OCI-LY3 (cell line): Measurements from ENCODE around the gene ANXA11.

ENCODE experiments used
- H2AFZ ChIP-seq: fragments of 200-600, 300-600 bp; shearing (Covaris generic); 2 replicates; pipeline ENCODE4 v1.6.0; 2014; ENCODE audit warnings: antibody characterized with exemption, low read depth, low read length
- H3K27ac ChIP-seq: fragments of 200-600, 300-600 bp; sonication (generic); 2 replicates; pipeline ENCODE4 v1.5.1; 2014; ENCODE audit warnings: mild to moderate bottlenecking, low read length, moderate library complexity, mixed read lengths
- H3K27me3 ChIP-seq: fragments of 200-600, 300-600 bp; sonication (generic); 2 replicates; pipeline ENCODE4 v1.6.1; 2014; ENCODE audit warnings: low read depth, low read length, mixed read lengths
- H3K36me3 ChIP-seq: fragments of 200-600, 300-600 bp; sonication (generic); replicated peaks from 2 replicates; pipeline ENCODE3; 2014; ENCODE audit warnings: low read depth, low read length, mixed read lengths
- H3K4me1 ChIP-seq: fragments of 300-600, 200-600 bp; sonication (generic); 2 replicates; pipeline ENCODE4 v1.6.1; 2014; ENCODE audit warnings: low read length, mixed read lengths
- H3K4me2 ChIP-seq: fragments of 200-600, 300-600 bp; sonication (generic); 2 replicates; pipeline ENCODE4 v1.6.1; 2014; ENCODE audit warnings: low read length, mixed read lengths
- H3K4me3 ChIP-seq: fragments of 300-600, 200-600 bp; sonication (generic); 2 replicates; pipeline ENCODE4 v1.5.1; 2014; ENCODE audit warnings: antibody characterized with exemption, mild to moderate bottlenecking, low read length, moderate library complexity
- H3K79me2 ChIP-seq: fragments of 300-600, 200-600 bp; shearing (Covaris generic); 2 replicates; pipeline ENCODE4 v1.6.1; 2014; ENCODE audit warnings: mild to moderate bottlenecking, low read length, mixed read lengths
- H3K9ac ChIP-seq: fragments of 300-600, 200-600 bp; shearing (Covaris generic); 2 replicates; pipeline ENCODE4 v1.6.0; 2014; ENCODE audit warnings: mild to moderate bottlenecking, low read length, moderate library complexity
- H3K9me3 ChIP-seq: fragments of 200-600, 300-600 bp; shearing (Covaris generic); 2 replicates; pipeline ENCODE4 v1.6.1; 2014; ENCODE audit warnings: low read length, mixed read lengths; ENCODE audit not compliant: insufficient read depth
- H4K20me1 ChIP-seq: fragments of 200-600, 300-600 bp; sonication (generic); 2 replicates; pipeline ENCODE4 v1.6.1; 2016; ENCODE audit warnings: low read length, mixed read lengths; ENCODE audit not compliant: insufficient read depth
- EZH2phosphoT487 ChIP-seq: fragments of 200-600 bp; shearing (Covaris generic); IDR thresholded peaks from 2 replicates; pipeline ENCODE4 v1.6.1; 2018; ENCODE audit warnings: antibody characterized with exemption, mixed run types, low read depth
- TF ChIP-seq, protein P1 (sequence below): fragments of 200-600, 300-600 bp; sonication (generic); IDR thresholded peaks from 2 replicates; pipeline ENCODE4 v1.5.1; 2014; ENCODE audit warnings: antibody characterized with exemption, low read length, low read depth

Gene ANXA11

DNA sequence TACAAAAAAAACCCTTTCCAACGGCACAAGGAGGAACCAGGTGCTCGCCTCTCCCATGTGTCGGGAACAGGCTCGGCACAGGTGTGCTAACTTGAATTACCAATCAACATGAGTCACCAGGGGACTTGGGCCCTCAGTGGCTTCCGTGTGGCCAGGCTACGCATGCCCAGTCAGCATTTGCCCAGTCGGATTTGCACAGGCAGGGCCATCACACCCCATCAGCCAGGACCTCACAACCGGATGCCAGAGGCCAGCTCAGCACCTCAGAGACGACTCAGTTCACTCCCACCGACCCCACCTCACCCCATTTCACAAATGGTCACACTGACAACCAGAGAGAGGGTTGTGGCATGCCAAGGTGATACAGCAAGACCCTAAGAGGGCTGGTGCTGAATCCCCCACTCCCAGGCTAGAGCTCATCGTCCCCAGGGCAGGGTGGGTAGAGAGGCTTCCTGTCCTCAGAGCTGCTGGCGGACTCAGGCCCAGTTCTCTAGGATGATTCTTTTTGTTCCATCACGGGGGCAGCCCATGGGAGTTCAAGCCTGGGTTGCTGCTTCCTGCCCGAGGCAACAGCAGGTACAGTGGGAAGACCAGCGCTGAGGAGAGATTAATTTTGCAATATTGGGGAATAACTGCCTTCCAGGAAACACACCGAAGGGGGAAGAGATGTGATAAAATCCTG, 13.6 kb downstream of the ANXA11 start:
- Histone ChIP-seq H3K9me3 (no peaks in the 10 kb centered on the region), H4K20me1 (peaks cover 28% of the 10 kb centered on the region), H2AFZ (no peak overlapping the region), H3K4me3 (no peak overlapping the region), H3K27ac (no peak overlapping the region), H3K36me3 (peaks cover 28% of the 10 kb centered on the region), H3K4me2 (no peak overlapping the region), H3K4me1 (peaks cover 59% of the 10 kb centered on the region), H3K27me3 (no peaks in the 10 kb centered on the region), H3K9ac (no peak overlapping the region), H3K79me2 (peaks cover 96% of the 10 kb centered on the region)
- TF ChIP-seq EZH2phosphoT487, result no peak
- TF ChIP-seq, protein P1, sequence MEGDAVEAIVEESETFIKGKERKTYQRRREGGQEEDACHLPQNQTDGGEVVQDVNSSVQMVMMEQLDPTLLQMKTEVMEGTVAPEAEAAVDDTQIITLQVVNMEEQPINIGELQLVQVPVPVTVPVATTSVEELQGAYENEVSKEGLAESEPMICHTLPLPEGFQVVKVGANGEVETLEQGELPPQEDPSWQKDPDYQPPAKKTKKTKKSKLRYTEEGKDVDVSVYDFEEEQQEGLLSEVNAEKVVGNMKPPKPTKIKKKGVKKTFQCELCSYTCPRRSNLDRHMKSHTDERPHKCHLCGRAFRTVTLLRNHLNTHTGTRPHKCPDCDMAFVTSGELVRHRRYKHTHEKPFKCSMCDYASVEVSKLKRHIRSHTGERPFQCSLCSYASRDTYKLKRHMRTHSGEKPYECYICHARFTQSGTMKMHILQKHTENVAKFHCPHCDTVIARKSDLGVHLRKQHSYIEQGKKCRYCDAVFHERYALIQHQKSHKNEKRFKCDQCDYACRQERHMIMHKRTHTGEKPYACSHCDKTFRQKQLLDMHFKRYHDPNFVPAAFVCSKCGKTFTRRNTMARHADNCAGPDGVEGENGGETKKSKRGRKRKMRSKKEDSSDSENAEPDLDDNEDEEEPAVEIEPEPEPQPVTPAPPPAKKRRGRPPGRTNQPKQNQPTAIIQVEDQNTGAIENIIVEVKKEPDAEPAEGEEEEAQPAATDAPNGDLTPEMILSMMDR, result no peak

DNA sequence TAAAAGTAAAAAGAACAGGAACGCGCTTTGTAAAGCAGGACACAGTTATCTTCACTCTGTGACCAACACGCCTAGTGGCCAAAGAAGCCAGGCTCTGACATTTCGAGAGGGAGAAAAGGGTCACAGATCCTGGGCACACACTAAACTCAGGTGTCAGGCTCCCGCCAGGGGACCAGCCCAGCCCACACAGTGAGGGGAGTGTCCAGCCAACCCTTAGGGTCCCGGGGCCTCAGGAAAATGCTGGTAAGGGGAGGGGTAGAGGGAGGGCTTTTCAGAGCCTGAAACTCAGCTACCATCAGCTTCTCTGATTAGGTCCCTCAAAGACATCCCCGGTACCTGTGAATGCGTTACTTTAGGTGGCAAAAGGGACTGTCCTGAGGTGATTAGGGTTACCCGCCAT, 16.6 kb downstream of the ANXA11 start:
- Histone ChIP-seq H4K20me1 (peaks cover 50% of the 10 kb centered on the region), H3K27me3 (no peaks in the 10 kb centered on the region), H3K9me3 (no peaks in the 10 kb centered on the region), H3K4me1 (peaks cover 43% of the 10 kb centered on the region), H3K79me2 (peaks cover 98% of the 10 kb centered on the region), H3K9ac (no peak overlapping the region), H3K4me3 (peak overlapping the region; percentile 70; the same call in 1 of the 2 replicates), H3K27ac (peak overlapping the region; percentile 84), H3K4me2 (peak overlapping the region; percentile 97), H2AFZ (no peak overlapping the region), H3K36me3 (peaks cover 16% of the 10 kb centered on the region)
- TF ChIP-seq EZH2phosphoT487, result no peak
- TF ChIP-seq, protein P1, result no peak

DNA sequence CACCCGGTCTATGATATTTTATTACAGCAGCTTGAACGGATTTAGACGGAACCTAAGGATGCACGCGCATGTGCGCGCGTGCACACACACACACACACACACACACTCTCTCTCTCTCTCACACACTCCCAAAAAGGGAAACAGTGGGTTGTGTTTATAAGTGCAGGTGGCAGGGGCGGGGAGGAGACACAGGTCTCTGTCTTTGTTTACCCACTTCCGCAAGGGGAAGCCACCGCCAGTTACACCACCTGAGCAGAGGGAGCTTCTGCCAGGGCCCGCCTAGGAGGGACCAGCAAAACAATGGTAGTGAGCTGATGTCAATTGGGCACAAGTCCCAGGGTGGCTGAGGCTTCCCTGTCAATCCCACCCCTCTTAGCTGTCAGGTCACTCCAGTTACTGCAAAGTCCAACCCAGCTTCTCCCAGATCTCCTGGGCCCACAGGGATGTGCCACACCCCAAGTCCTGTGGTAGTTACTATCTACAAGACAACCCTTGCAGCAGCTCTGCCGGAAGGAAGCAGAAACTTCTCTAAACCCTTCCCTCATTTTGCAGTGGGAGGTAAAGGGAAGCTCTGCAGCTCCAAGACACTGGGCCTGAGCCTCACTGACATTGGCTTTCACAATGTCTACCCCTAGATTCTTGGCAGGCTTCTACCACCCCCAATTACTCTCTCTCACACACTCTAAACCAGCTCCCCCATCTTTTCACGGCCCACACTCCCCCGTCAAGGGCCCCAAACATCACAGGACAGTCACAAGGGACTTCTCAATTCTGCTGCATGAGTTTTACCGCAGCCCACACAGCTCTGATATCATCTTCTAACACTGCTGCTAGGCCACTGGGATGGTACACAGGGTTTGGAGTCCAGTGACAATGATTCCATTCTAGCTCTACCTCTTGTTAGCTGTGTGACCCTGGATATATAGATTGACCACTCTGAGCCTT, 17.6 kb downstream of the ANXA11 start:
- TF ChIP-seq, protein P1, result no peak
- no peak for TF ChIP-seq EZH2phosphoT487
- Histone ChIP-seq H3K27me3 (no peaks in the 10 kb centered on the region), H3K36me3 (peaks cover 12% of the 10 kb centered on the region), H3K27ac (peak overlapping the region; percentile 84), H3K79me2 (peaks cover 98% of the 10 kb centered on the region), H3K4me2 (peak overlapping the region; percentile 97), H4K20me1 (peaks cover 59% of the 10 kb centered on the region), H3K9ac (peak overlapping the region; percentile 58), H3K9me3 (no peaks in the 10 kb centered on the region), H3K4me1 (peaks cover 43% of the 10 kb centered on the region), H3K4me3 (peak overlapping the region; percentile 70), H2AFZ (no peak overlapping the region)

DNA sequence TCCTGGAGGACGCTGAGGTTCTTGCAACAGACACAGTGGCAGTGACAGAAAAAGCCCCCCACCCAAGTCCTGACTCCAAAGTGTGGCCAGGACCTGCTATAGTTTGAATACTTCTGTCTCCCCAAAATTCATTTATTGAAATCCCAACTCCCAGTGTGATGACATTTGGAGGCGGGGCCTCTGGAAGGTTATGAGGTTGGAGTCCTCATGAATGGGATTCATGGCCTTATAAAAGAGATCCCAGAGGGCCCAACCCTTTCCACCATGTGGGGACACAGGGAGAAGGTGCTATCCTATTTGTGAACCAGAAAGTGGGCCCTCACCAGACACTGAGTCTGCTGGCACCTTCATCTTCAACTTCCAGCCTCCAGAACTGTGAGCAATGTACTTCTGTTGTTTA, 18.3 kb downstream of the ANXA11 start:
- Histone ChIP-seq H3K4me1 (peaks cover 43% of the 10 kb centered on the region), H3K9me3 (no peaks in the 10 kb centered on the region), H3K9ac (peak overlapping the region; percentile 58), H3K36me3 (peaks cover 7% of the 10 kb centered on the region), H3K79me2 (peaks cover 96% of the 10 kb centered on the region), H3K27me3 (no peaks in the 10 kb centered on the region), H3K4me2 (peak overlapping the region; percentile 97), H4K20me1 (peaks cover 63% of the 10 kb centered on the region), H3K4me3 (peak overlapping the region; percentile 70), H2AFZ (no peak overlapping the region), H3K27ac (peak overlapping the region; percentile 84)
- TF ChIP-seq, protein P1, result no peak
- no peak for TF ChIP-seq EZH2phosphoT487
